ENCODE results near the gene ROR2.

GRCh38 chr9:91753711-91754110 is 196.3 kb downstream of the ROR2 start:
- no peak for TF ChIP-seq ATF3 (IDR thresholded peaks at IDR 0.05; ENCODE audit: insufficient read depth, low read depth, low read length)
- TF ChIP-seq CTCF (IDR thresholded peaks at IDR 0.05; ENCODE audit: control extremely low read depth in 1 of 3, insufficient read depth in 1 of 3, low read depth in 1 of 3, low read length in 3 of 3), result no peak
- TF ChIP-seq POLR2A (IDR thresholded peaks at IDR 0.05; ENCODE audit: control extremely low read depth in 1 of 2, low read depth in 2 of 2, low read length in 2 of 2), result no peak
- no peak for TF ChIP-seq BCL11A (IDR thresholded peaks at IDR 0.05; ENCODE audit: low read depth in 2 of 2, low read length in 2 of 2)
- no peak for TF ChIP-seq SIN3A (conservative IDR thresholded peaks at IDR 0.05 in 1 of 2, IDR thresholded peaks at IDR 0.05 in 1 of 2; ENCODE audit: low read depth in 1 of 2, low read length in 2 of 2)
- TF ChIP-seq SUZ12 (IDR thresholded peaks at IDR 0.05; ENCODE audit: low read length), result no peak
- TF ChIP-seq SIX5 (IDR thresholded peaks at IDR 0.05; ENCODE audit: low read depth, low read length), result no peak
- TF ChIP-seq JUND (IDR thresholded peaks at IDR 0.05; ENCODE audit: low read length), result no peak
- TF ChIP-seq NANOG (IDR thresholded peaks at IDR 0.05; ENCODE audit: insufficient read depth, low read depth, low read length, poor library complexity, severe bottlenecking), result no peak
- TF ChIP-seq RAD21 (IDR thresholded peaks at IDR 0.05 in 1 of 2, conservative IDR thresholded peaks at IDR 0.05 in 1 of 2; ENCODE audit: low read depth in 2 of 2, low read length in 2 of 2), result no peak
- TF ChIP-seq TAF7 (optimal IDR thresholded peaks at IDR 0.05; ENCODE audit: borderline replicate concordance, low read depth, low read length), result no peak
- TF ChIP-seq RFX5 (IDR thresholded peaks at IDR 0.05; ENCODE audit: borderline replicate concordance, low read depth, low read length), result no peak

All from H1 (cell line).